Epithelial cell of esophagus (primary cell): ENCODE data around the gene SRF.
A peak's percentile ranks its signal among the peaks of the same experiment; 100 is the strongest.

ENCODE experiments used
- DNase-seq: peaks from one replicate; pipeline ENCODE4 v3.0.0; 2010; ENCODE audit warnings: low read depth
- H3K4me3 ChIP-seq: 2 replicates; pipeline ENCODE4 v1.5.1; 2011; ENCODE audit warnings: mild to moderate bottlenecking, low read length, control low read depth
- CTCF ChIP-seq: IDR thresholded peaks from 2 replicates; pipeline ENCODE4 v1.5.1; 2011; ENCODE audit warnings: low read depth, mild to moderate bottlenecking, low read length, control low read depth, inconsistent platforms; ENCODE audit not compliant: insufficient read depth; ENCODE audit errors: missing control alignments

SRF gene

GRCh38 chr6:43141644-43142043 is 29.4 kb upstream of the SRF start:
- H3K4me3 ChIP-seq, result no peak overlapping the region
- DNase-seq, result no peak
- TF ChIP-seq CTCF, result no peak

GRCh38 chr6:43142101-43142500 is 29.0 kb upstream of the SRF start:
- DNase-seq, result no peak
- TF ChIP-seq CTCF, result no peak
- no peak overlapping the region for H3K4me3 ChIP-seq

- TF ChIP-seq CTCF, result peak; percentile 93
- peak; percentile 87 for DNase-seq
- H3K4me3 ChIP-seq, result no peak overlapping the region
These were observed 27.6 kb upstream of the SRF start for GRCh38 chr6:43143235-43144128.

- H3K4me3 ChIP-seq, result no peak overlapping the region
- peak; percentile 77 for DNase-seq
- TF ChIP-seq CTCF, result no peak
These were observed 26.2 kb upstream of the SRF start for GRCh38 chr6:43144879-43145278.

GRCh38 chr6:43146261-43146660 is 24.8 kb upstream of the SRF start:
- no peak for TF ChIP-seq CTCF
- H3K4me3 ChIP-seq, result no peak overlapping the region
- no peak for DNase-seq

GRCh38 chr6:43146709-43147688 is 24.1 kb upstream of the SRF start:
- DNase-seq, result no peak
- no peak overlapping the region for H3K4me3 ChIP-seq
- no peak for TF ChIP-seq CTCF
